H1 (cell line): ENCODE data around the gene MRPS35. TPM values are rescaled to one million over a fixed set of nuclear protein-coding genes. Genes with fewer than 3 reads are reported as not detected.

Experiments used
- CTCF ChIA-PET: fragments of 300-600 bp; sonication (Branson Sonifier 250); formaldehyde crosslinking; loops from one replicate; lab custom pipeline; 2021; ENCODE audit not compliant: partially characterized antibody; lab: Charles Lee
- POLR2A ChIA-PET: fragments of 300-600 bp; sonication (Branson Sonifier 250); formaldehyde crosslinking; loops from one replicate; lab custom pipeline; 2021; ENCODE audit warnings: inconsistent platforms; ENCODE audit not compliant: partially characterized antibody; lab: Charles Lee
- DNase-seq, 2 experiments: peaks; one replicate each; pipeline versions ENCODE4 v3.0.0 to v3.0.0-alpha.2; 2010 to 2022; ENCODE audit warnings: low spot score in 2 of 2, low read depth in 1 of 2, mixed read lengths in 1 of 2
- FAIRE-seq: peaks from 2 replicates; lab custom pipeline; 2011; peaks lifted over from hg19 to GRCh38; lab: Jason Lieb, UNC
- H2AFZ ChIP-seq: 2 replicates; pipeline ENCODE4 v1.8.1; 2012; ENCODE audit warnings: low read length, inconsistent platforms
- H2AK5ac ChIP-seq: 2 replicates; pipeline ENCODE4 v1.6.1; 2013; ENCODE audit warnings: low read depth, low read length
- H2BK120ac ChIP-seq: replicated peaks from 2 replicates; pipeline ENCODE3; 2013; ENCODE audit warnings: low read depth, low read length, inconsistent platforms
- H2BK12ac ChIP-seq: 2 replicates; pipeline ENCODE4 v1.6.1; 2013; ENCODE audit warnings: low read depth, low read length
- H2BK15ac ChIP-seq: 2 replicates; pipeline ENCODE4 v1.6.1; 2013; ENCODE audit warnings: low read length
- H2BK20ac ChIP-seq: 2 replicates; pipeline ENCODE4 v1.6.1; 2013; ENCODE audit warnings: low read length
- H2BK5ac ChIP-seq: 2 replicates; pipeline ENCODE4 v1.6.1; 2013; ENCODE audit warnings: low read depth, low read length
- H3K14ac ChIP-seq: 2 replicates; pipeline ENCODE4 v1.6.1; 2013; ENCODE audit warnings: inconsistent platforms; ENCODE audit not compliant: insufficient read length
- H3K18ac ChIP-seq: 2 replicates; pipeline ENCODE4 v1.6.1; 2013; ENCODE audit warnings: low read length; ENCODE audit errors: extremely low read depth
- H3K23ac ChIP-seq: 2 replicates; pipeline ENCODE4 v1.6.1; 2013; ENCODE audit warnings: inconsistent platforms; ENCODE audit not compliant: insufficient read length
- H3K23me2 ChIP-seq: 2 replicates; pipeline ENCODE4 v1.6.1; 2013; ENCODE audit warnings: low read depth, low read length
- H3K27ac ChIP-seq: 2 replicates; pipeline ENCODE4 v1.6.1; 2011; ENCODE audit warnings: low read depth, low read length, inconsistent platforms
- H3K27me3 ChIP-seq, 4 experiments: replicated peaks in 1 of 4; 1 replicate in 1 of 4; 2 replicates in 3 of 4; pipeline versions ENCODE4 v1.6.1 to v1.8.1; 2011 to 2013; ENCODE audit warnings: low read length in 3 of 4, mild to moderate bottlenecking in 3 of 4, inconsistent platforms in 2 of 4, mixed read lengths in 2 of 4, moderate library complexity in 1 of 4; ENCODE audit not compliant: control insufficient read depth in 3 of 4, insufficient read depth in 3 of 4; ENCODE audit errors: extremely low read depth in 1 of 4
- H3K36me3 ChIP-seq, 4 experiments: 2 replicates each; pipeline versions ENCODE4 v1.6.1 to v1.8.1; 2011 to 2013; ENCODE audit warnings: mild to moderate bottlenecking in 4 of 4, low read length in 3 of 4, moderate library complexity in 2 of 4, control low read depth in 1 of 4, inconsistent platforms in 1 of 4; ENCODE audit not compliant: insufficient read depth in 4 of 4, control insufficient read depth in 2 of 4
- H3K4ac ChIP-seq: replicated peaks from 2 replicates; pipeline ENCODE3; 2013; ENCODE audit warnings: low read length, low read depth, mixed read lengths, inconsistent platforms; ENCODE audit not compliant: insufficient read length
- H3K4me1 ChIP-seq, 4 experiments: replicated peaks in 1 of 4; 1 replicate in 1 of 4; 2 replicates in 3 of 4; pipeline versions ENCODE4 v1.6.1 to v1.8.1; 2011 to 2013; ENCODE audit warnings: low read length in 3 of 4, inconsistent platforms in 2 of 4, mixed read lengths in 1 of 4; ENCODE audit not compliant: insufficient read depth in 4 of 4, control insufficient read depth in 3 of 4
- H3K4me2 ChIP-seq, 2 experiments: 2 replicates each; pipeline versions ENCODE4 v1.6.1 to v1.8.1; 2011 to 2013; ENCODE audit warnings: low read depth in 2 of 2, low read length in 2 of 2, control low read depth in 1 of 2, inconsistent platforms in 1 of 2, mild to moderate bottlenecking in 1 of 2; ENCODE audit not compliant: insufficient read depth in 1 of 2
- H3K4me3 ChIP-seq, 4 experiments: fragments of 200-600, 300-600 bp in 1 of 4; sonication (generic), shearing (Covaris generic), sonication (Bioruptor Twin) in 1 of 4; 2 replicates each; pipeline versions ENCODE4 v1.5.1 to v1.8.1; 2011 to 2016; ENCODE audit warnings: low read length in 4 of 4, low read depth in 3 of 4, control low read depth in 2 of 4, inconsistent platforms in 2 of 4, mild to moderate bottlenecking in 2 of 4, mixed read lengths in 1 of 4, moderate library complexity in 1 of 4; ENCODE audit not compliant: insufficient read depth in 2 of 4; ENCODE audit errors: extremely low read depth in 1 of 4
- H3K56ac ChIP-seq: replicated peaks from 2 replicates; pipeline ENCODE3; 2013; ENCODE audit warnings: low read depth, mild to moderate bottlenecking, mixed read lengths, low read length, inconsistent platforms; ENCODE audit not compliant: insufficient read length
- H3K79me1 ChIP-seq: 2 replicates; pipeline ENCODE4 v1.6.1; 2013; ENCODE audit warnings: low read depth, low read length, control low read depth
- H3K79me2 ChIP-seq, 2 experiments: 2 replicates each; pipeline versions ENCODE4 v1.6.1 to v1.8.1; 2012 to 2013; ENCODE audit warnings: low read length in 2 of 2, mild to moderate bottlenecking in 2 of 2, inconsistent platforms in 1 of 2; ENCODE audit not compliant: insufficient read depth in 2 of 2, control insufficient read depth in 1 of 2
- H3K9ac ChIP-seq, 4 experiments: replicated peaks in 1 of 4; 1 replicate in 1 of 4; 2 replicates in 3 of 4; pipeline versions ENCODE4 v1.6.1 to v1.8.1; 2011 to 2013; ENCODE audit warnings: low read depth in 3 of 4, low read length in 3 of 4, control low read depth in 2 of 4, mild to moderate bottlenecking in 2 of 4, moderate library complexity in 2 of 4, inconsistent platforms in 1 of 4; ENCODE audit errors: extremely low read depth in 1 of 4
- H3K9me3 ChIP-seq, 2 experiments: 2 replicates each; pipeline versions ENCODE4 v1.6.1 to v1.8.1; 2012 to 2013; ENCODE audit warnings: mild to moderate bottlenecking in 2 of 2, moderate library complexity in 2 of 2, control low read depth in 1 of 2, inconsistent platforms in 1 of 2, low read depth in 1 of 2, low read length in 1 of 2, mixed read lengths in 1 of 2; ENCODE audit not compliant: insufficient read depth in 2 of 2
- H4K20me1 ChIP-seq, 2 experiments: replicated peaks in 1 of 2; 2 replicates each; pipeline versions ENCODE3 to v1.8.1; 2011 to 2013; ENCODE audit warnings: inconsistent platforms in 2 of 2, low read length in 2 of 2, mild to moderate bottlenecking in 1 of 2; ENCODE audit not compliant: insufficient read depth in 2 of 2, control insufficient read depth in 1 of 2
- H4K5ac ChIP-seq: 2 replicates; pipeline ENCODE4 v1.6.1; 2013; ENCODE audit warnings: low read length, low read depth, mixed read lengths, inconsistent platforms; ENCODE audit not compliant: insufficient read length
- H4K8ac ChIP-seq: 2 replicates; pipeline ENCODE4 v1.8.0; 2013; ENCODE audit warnings: mild to moderate bottlenecking, moderate library complexity, low read length, inconsistent platforms; ENCODE audit not compliant: insufficient read depth; ENCODE audit errors: extremely low read depth
- H4K91ac ChIP-seq: replicated peaks from 2 replicates; pipeline ENCODE3; 2013; ENCODE audit warnings: low read length, mixed read lengths, inconsistent platforms; ENCODE audit not compliant: insufficient read length
- HDAC2 ChIP-seq, 2 experiments: fragments of 300-600 bp in 1 of 2; sonication (generic) in 1 of 2; IDR thresholded peaks; 2 replicates each; pipeline ENCODE4 v1.6.1; 2011 to 2012; ENCODE audit warnings: low read depth in 2 of 2, low read length in 2 of 2, mild to moderate bottlenecking in 2 of 2, moderate library complexity in 2 of 2, borderline replicate concordance in 1 of 2, inconsistent platforms in 1 of 2
- JUN ChIP-seq: IDR thresholded peaks from 2 replicates; pipeline ENCODE4 v1.6.1; 2011; ENCODE audit warnings: low read depth, mild to moderate bottlenecking, improper control_type of control experiment, low read length
- MAFK ChIP-seq: IDR thresholded peaks from 2 replicates; pipeline ENCODE4 v1.6.1; 2012; ENCODE audit warnings: low read depth, mild to moderate bottlenecking, improper control_type of control experiment, low read length
- NRF1 ChIP-seq: IDR thresholded peaks from 2 replicates; pipeline ENCODE4 v1.6.1; 2011; ENCODE audit warnings: mild to moderate bottlenecking, low read depth, low read length, improper control_type of control experiment
- POU5F1 ChIP-seq: IDR thresholded peaks from 2 replicates; pipeline ENCODE4 v1.6.1; 2011; ENCODE audit warnings: low read depth, mild to moderate bottlenecking, low read length, moderate library complexity
- SP1 ChIP-seq: IDR thresholded peaks from 2 replicates; pipeline ENCODE4 v1.6.1; 2011; ENCODE audit warnings: low read depth, low read length
- TAF1 ChIP-seq: IDR thresholded peaks from 2 replicates; pipeline ENCODE4 v1.6.1; 2011; ENCODE audit warnings: mild to moderate bottlenecking, low read depth, low read length
- YY1 ChIP-seq: IDR thresholded peaks from 2 replicates; pipeline ENCODE4 v1.6.1; 2011; ENCODE audit warnings: low read depth, mild to moderate bottlenecking, low read length
- WGBS, 2 experiments: shearing (Covaris generic) in 1 of 2; methylation state at CpG; one replicate each; pipeline versions ENCODE4 v1.1.6 to v1.1.7; 2013 to 2015; ENCODE audit warnings: low lambda C conversion rate in 2 of 2, mixed read lengths in 2 of 2, inconsistent platforms in 1 of 2, low coverage in 1 of 2, missing lambda C conversion rate in 1 of 2; ENCODE audit not compliant: insufficient replicate concordance in 2 of 2, insufficient coverage in 1 of 2, insufficient read length in 1 of 2; ENCODE audit errors: extremely low coverage in 1 of 2, missing lambda C conversion rate in 1 of 2; 5-methylcytosine and 5-hydroxymethylcytosine counted together
- polyA plus RNA-seq, 7 experiments: library from polyadenylated mRNA; depleted of rRNA in 3 of 7; stranded (reverse) in 5 of 7; unstranded in 2 of 7; fragments of >200 nt in 5 of 7; fragments of 200-250 nt in 2 of 7; gene quantifications; 1 replicate in 5 of 7; 2 replicates in 1 of 7; 4 replicates in 1 of 7; pipeline versions ENCODE4 v1.2.1 to v1.2.3, GENCODE V29; 2011 to 2013; ENCODE audit warnings: missing spikeins in 2 of 7, mixed read lengths in 2 of 7
- total RNA-seq: library from RNA; stranded (reverse); fragmentation: NEBNext Ultra II Directional; extraction: Animal tissue kit (Norgen Biotek cat#: 25700); gene quantifications from 2 replicates; pipeline ENCODE4 v1.2.1, GENCODE V29; 2021
- TF ChIP-seq, protein P1 (sequence below): IDR thresholded peaks from 2 replicates; pipeline ENCODE4 v1.6.1; 2012; ENCODE audit warnings: low read length, inconsistent platforms
- TF ChIP-seq, protein P2 (sequence below): IDR thresholded peaks from 2 replicates; pipeline ENCODE4 v1.6.1; 2011; ENCODE audit warnings: low read length, improper control_type of control experiment

The MRPS35 gene
- total and polyA plus RNA-seq, 2 of the 8 experiments (the other 6 are each of a cell fraction or from before 2014, with no cell fraction given), result 26.8 to 47.9 TPM

DNA sequence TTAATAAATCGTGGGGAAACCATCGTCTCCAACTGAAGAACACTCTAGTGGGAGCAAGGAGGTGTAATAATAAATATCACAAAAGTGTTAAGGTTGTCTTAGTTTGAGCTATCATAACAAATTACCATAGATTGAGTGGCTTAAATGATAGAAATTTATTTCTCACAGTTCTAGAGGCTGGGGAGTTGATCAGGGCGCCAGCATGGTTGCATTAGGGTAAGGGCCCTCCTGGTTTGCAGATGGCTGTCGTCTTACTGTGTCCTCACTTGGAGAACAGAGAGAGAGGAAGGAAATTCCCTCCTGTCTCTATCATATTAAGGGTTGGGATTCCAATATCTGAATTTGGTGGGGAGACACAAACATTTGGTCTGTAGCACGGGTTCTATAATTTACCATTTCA lies 33.0 kb downstream of the MRPS35 start:
- H2AK5ac ChIP-seq, result no peak overlapping the region
- H3K23me2 ChIP-seq, result no peaks in the 10 kb centered on the region; the same call in 1 of the 2 replicates
- H3K23ac ChIP-seq, result no peak overlapping the region
- no peak overlapping the region for H4K5ac ChIP-seq
- no peaks in the 10 kb centered on the region; a peak in 1 of 4 replicates for H3K9me3 ChIP-seq
- no peak overlapping the region for H3K56ac ChIP-seq
- H3K27ac ChIP-seq, result no peak overlapping the region
- H4K20me1 ChIP-seq, result peaks cover 0 to 2% of the 10 kb centered on the region in 2 experiments
- no peak overlapping the region for H4K8ac ChIP-seq
- FAIRE-seq (no peak), DNase-seq (no peak)
- ChIA-PET CTCF (interaction anchor here (1.0 to 1.9 kb wide), 2 partner anchors 10 to 13 kb away, joined by 5 to 6 read pairs; no protein-coding TSS in a partner anchor), POLR2A (no interaction called here)
- H2BK12ac ChIP-seq, result no peak overlapping the region
- no peak overlapping the region for H3K14ac ChIP-seq
- 91% methylated on average over 5 of the region's 5 CpGs; no CpG with 5 or more reads in 1 of the 2 experiments for WGBS, 2 experiments
- no peak overlapping the region for H2BK15ac ChIP-seq
- no peak overlapping the region for H3K9ac ChIP-seq
- no peak overlapping the region for H2BK120ac ChIP-seq
- H3K18ac ChIP-seq, result no peak overlapping the region
- peaks cover 0 to 20% (median 8%) of the 10 kb centered on the region in 4 experiments; a peak in 5 of 8 replicates for H3K36me3 ChIP-seq
- H2BK20ac ChIP-seq, result no peak overlapping the region
- no peak overlapping the region for H2BK5ac ChIP-seq
- no peak overlapping the region for H4K91ac ChIP-seq
- H3K79me1 ChIP-seq, result no peaks in the 10 kb centered on the region
- H3K79me2 ChIP-seq, result no peaks in the 10 kb centered on the region
- H3K4me3 ChIP-seq, result no peak overlapping the region
- H3K4me2 ChIP-seq, result no peak overlapping the region
- no peak overlapping the region for H2AFZ ChIP-seq
- H3K4me1 ChIP-seq, result no peaks in the 10 kb centered on the region
- no peaks in the 10 kb centered on the region for H3K27me3 ChIP-seq
- TF ChIP-seq MAFK, result no peak
- TF ChIP-seq SP1, result no peak
- TF ChIP-seq HDAC2 (IDR thresholded peaks at IDR 0.05; ENCODE audit: borderline replicate concordance in 1 of 2, low read depth in 2 of 2, low read length in 2 of 2), result no peak
- no peak for TF ChIP-seq NRF1
- TF ChIP-seq, protein P1, sequence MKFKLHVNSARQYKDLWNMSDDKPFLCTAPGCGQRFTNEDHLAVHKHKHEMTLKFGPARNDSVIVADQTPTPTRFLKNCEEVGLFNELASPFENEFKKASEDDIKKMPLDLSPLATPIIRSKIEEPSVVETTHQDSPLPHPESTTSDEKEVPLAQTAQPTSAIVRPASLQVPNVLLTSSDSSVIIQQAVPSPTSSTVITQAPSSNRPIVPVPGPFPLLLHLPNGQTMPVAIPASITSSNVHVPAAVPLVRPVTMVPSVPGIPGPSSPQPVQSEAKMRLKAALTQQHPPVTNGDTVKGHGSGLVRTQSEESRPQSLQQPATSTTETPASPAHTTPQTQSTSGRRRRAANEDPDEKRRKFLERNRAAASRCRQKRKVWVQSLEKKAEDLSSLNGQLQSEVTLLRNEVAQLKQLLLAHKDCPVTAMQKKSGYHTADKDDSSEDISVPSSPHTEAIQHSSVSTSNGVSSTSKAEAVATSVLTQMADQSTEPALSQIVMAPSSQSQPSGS, result no peak
- TF ChIP-seq, protein P2, sequence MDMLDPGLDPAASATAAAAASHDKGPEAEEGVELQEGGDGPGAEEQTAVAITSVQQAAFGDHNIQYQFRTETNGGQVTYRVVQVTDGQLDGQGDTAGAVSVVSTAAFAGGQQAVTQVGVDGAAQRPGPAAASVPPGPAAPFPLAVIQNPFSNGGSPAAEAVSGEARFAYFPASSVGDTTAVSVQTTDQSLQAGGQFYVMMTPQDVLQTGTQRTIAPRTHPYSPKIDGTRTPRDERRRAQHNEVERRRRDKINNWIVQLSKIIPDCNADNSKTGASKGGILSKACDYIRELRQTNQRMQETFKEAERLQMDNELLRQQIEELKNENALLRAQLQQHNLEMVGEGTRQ, result no peak
- no peak for TF ChIP-seq JUN
- no peak for TF ChIP-seq YY1
- no peak for TF ChIP-seq POU5F1
- TF ChIP-seq TAF1, result no peak
- TF ChIP-seq, all 59 proteins: peak for 0
- no peak overlapping the region for H3K4ac ChIP-seq
